Neural crest cell (in vitro differentiated cells): Measurements from ENCODE around the gene SUFU. TPM values are rescaled to one million over a fixed set of nuclear protein-coding genes. Genes with fewer than 3 reads are reported as not detected.

Source experiments
- DNase-seq: peaks from one replicate; pipeline ENCODE4 v3.0.0; 2021; ENCODE audit warnings: low read depth, mixed read lengths, low spot score
- H3K27ac Mint-ChIP-seq: one replicate; pipeline ENCODE4 v1.8.0; 2021; ENCODE audit warnings: mild to moderate bottlenecking, mixed read lengths; ENCODE audit not compliant: unreplicated experiment
- H3K27me3 Mint-ChIP-seq: 2 replicates; pipeline ENCODE4 v1.8.0; 2021; ENCODE audit warnings: low read depth, mild to moderate bottlenecking, mixed read lengths
- H3K36me3 Mint-ChIP-seq: 2 replicates; pipeline ENCODE4 v1.8.0; 2021; ENCODE audit warnings: low read depth, mild to moderate bottlenecking, mixed read lengths
- H3K4me1 Mint-ChIP-seq: 2 replicates; pipeline ENCODE4 v1.8.0; 2021; ENCODE audit warnings: mixed read lengths
- H3K4me3 Mint-ChIP-seq: one replicate; pipeline ENCODE4 v1.8.0; 2021; ENCODE audit warnings: mild to moderate bottlenecking, mixed read lengths
- H3K9me3 Mint-ChIP-seq: 2 replicates; pipeline ENCODE4 v1.8.0; 2021; ENCODE audit warnings: mixed read lengths
- CTCF ChIP-seq: fragments of 200-600 bp; sonication (generic); conservative IDR thresholded peaks from 2 replicates; pipeline ENCODE4 v1.5.0; 2021; ENCODE audit warnings: antibody characterized with exemption, mild to moderate bottlenecking
- total RNA-seq: library from RNA; stranded (reverse); gene quantifications from 2 replicates; pipeline ENCODE4 v1.2.1, GENCODE V29; 2021

The SUFU gene
- total RNA-seq, 1 donor from 2014 or later: 27.1 TPM

GRCh38 chr10:102620591-102621442, 117.0 kb downstream of the SUFU start:
- Mint-ChIP-seq H3K27ac (no peak overlapping the region), H3K9me3 (no peaks in the 10 kb centered on the region), H3K27me3 (no peaks in the 10 kb centered on the region), H3K36me3 (peaks cover 4% of the 10 kb centered on the region), H3K4me3 (no peak overlapping the region), H3K4me1 (peaks cover 16% of the 10 kb centered on the region)
- DNase-seq: no peak
- TF ChIP-seq CTCF: no peak

- H3K27ac Mint-ChIP-seq: no peak overlapping the region
- no peak for TF ChIP-seq CTCF
- no peak for DNase-seq
- peaks cover 23% of the 10 kb centered on the region for H3K4me1 Mint-ChIP-seq
- H3K9me3 Mint-ChIP-seq: no peaks in the 10 kb centered on the region
- peaks cover 4% of the 10 kb centered on the region for H3K36me3 Mint-ChIP-seq
- no peaks in the 10 kb centered on the region for H3K27me3 Mint-ChIP-seq
- H3K4me3 Mint-ChIP-seq: no peak overlapping the region
These were observed 117.9 kb downstream of the SUFU start for GRCh38 chr10:102621443-102622325.

GRCh38 chr10:102624094-102624493, 120.3 kb downstream of the SUFU start:
- H3K27me3 Mint-ChIP-seq: no peaks in the 10 kb centered on the region
- H3K27ac Mint-ChIP-seq: no peak overlapping the region
- H3K36me3 Mint-ChIP-seq: peaks cover 4% of the 10 kb centered on the region
- DNase-seq: no peak
- no peak overlapping the region for H3K4me3 Mint-ChIP-seq
- H3K4me1 Mint-ChIP-seq: peaks cover 43% of the 10 kb centered on the region
- no peak for TF ChIP-seq CTCF
- H3K9me3 Mint-ChIP-seq: no peaks in the 10 kb centered on the region

- H3K4me1 Mint-ChIP-seq: peaks cover 52% of the 10 kb centered on the region
- H3K9me3 Mint-ChIP-seq: no peaks in the 10 kb centered on the region
- H3K27me3 Mint-ChIP-seq: no peaks in the 10 kb centered on the region
- no peak for TF ChIP-seq CTCF
- H3K4me3 Mint-ChIP-seq: no peak overlapping the region
- no peak overlapping the region for H3K27ac Mint-ChIP-seq
- H3K36me3 Mint-ChIP-seq: peaks cover 4% of the 10 kb centered on the region
- DNase-seq: no peak
These were observed 121.2 kb downstream of the SUFU start for GRCh38 chr10:102624751-102625645.
